ENCODE measurements around the gene AQP9.

The AQP9 gene

GRCh38 chr15:58228718-58229117 lies 90.5 kb downstream of the AQP9 start:
- TF ChIP-seq SIN3A (IDR thresholded peaks at IDR 0.05; ENCODE audit: borderline replicate concordance, insufficient read depth, low read length) = no peak
- TF ChIP-seq TAF1 (IDR thresholded peaks at IDR 0.05; ENCODE audit: borderline replicate concordance, insufficient read depth, low read length) = no peak
- TF ChIP-seq FOXP2 (optimal IDR thresholded peaks at IDR 0.05; ENCODE audit: borderline replicate concordance, extremely low read depth, extremely low read length, insufficient read depth) = no peak
- TF ChIP-seq, protein P1, sequence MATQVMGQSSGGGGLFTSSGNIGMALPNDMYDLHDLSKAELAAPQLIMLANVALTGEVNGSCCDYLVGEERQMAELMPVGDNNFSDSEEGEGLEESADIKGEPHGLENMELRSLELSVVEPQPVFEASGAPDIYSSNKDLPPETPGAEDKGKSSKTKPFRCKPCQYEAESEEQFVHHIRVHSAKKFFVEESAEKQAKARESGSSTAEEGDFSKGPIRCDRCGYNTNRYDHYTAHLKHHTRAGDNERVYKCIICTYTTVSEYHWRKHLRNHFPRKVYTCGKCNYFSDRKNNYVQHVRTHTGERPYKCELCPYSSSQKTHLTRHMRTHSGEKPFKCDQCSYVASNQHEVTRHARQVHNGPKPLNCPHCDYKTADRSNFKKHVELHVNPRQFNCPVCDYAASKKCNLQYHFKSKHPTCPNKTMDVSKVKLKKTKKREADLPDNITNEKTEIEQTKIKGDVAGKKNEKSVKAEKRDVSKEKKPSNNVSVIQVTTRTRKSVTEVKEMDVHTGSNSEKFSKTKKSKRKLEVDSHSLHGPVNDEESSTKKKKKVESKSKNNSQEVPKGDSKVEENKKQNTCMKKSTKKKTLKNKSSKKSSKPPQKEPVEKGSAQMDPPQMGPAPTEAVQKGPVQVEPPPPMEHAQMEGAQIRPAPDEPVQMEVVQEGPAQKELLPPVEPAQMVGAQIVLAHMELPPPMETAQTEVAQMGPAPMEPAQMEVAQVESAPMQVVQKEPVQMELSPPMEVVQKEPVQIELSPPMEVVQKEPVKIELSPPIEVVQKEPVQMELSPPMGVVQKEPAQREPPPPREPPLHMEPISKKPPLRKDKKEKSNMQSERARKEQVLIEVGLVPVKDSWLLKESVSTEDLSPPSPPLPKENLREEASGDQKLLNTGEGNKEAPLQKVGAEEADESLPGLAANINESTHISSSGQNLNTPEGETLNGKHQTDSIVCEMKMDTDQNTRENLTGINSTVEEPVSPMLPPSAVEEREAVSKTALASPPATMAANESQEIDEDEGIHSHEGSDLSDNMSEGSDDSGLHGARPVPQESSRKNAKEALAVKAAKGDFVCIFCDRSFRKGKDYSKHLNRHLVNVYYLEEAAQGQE (IDR thresholded peaks at IDR 0.05; ENCODE audit: insufficient read depth in 1 of 2, low read depth in 2 of 2, low read length in 2 of 2) = no peak
- no peak for TF ChIP-seq POLR2AphosphoS5 (IDR thresholded peaks at IDR 0.05; ENCODE audit: low read depth, low read length)

DNA sequence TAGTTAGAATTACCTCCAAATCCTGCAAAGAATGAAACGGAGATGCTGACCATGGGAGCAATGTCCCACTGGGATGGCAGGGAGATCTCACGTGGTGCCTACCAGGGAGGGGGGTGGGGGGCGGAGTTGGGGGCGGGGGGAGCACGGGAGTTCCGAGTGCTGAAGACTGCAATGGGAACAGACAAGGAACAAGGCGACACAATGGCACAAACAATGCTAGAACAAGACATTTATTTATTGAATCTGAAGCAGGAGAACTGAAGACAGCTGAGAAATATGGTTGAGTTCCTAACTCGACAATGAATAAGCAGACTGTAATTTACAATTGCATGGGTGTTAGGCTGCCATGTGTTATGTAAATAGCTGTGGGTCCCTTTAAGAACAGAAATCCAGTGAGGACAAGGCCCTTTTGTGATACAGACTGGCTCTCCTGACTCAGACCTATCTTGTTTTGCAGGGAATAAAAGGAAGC lies 91.2 kb downstream of the AQP9 start:
- TF ChIP-seq SIN3A (IDR thresholded peaks at IDR 0.05; ENCODE audit: borderline replicate concordance, insufficient read depth, low read length) = no peak
- TF ChIP-seq POLR2AphosphoS5 (IDR thresholded peaks at IDR 0.05; ENCODE audit: low read depth, low read length) = no peak
- TF ChIP-seq TAF1 (IDR thresholded peaks at IDR 0.05; ENCODE audit: borderline replicate concordance, insufficient read depth, low read length) = no peak
- TF ChIP-seq, protein P1 (IDR thresholded peaks at IDR 0.05; ENCODE audit: insufficient read depth in 1 of 2, low read depth in 2 of 2, low read length in 2 of 2) = no peak
- no peak for TF ChIP-seq FOXP2 (optimal IDR thresholded peaks at IDR 0.05; ENCODE audit: borderline replicate concordance, extremely low read depth, extremely low read length, insufficient read depth)

DNA sequence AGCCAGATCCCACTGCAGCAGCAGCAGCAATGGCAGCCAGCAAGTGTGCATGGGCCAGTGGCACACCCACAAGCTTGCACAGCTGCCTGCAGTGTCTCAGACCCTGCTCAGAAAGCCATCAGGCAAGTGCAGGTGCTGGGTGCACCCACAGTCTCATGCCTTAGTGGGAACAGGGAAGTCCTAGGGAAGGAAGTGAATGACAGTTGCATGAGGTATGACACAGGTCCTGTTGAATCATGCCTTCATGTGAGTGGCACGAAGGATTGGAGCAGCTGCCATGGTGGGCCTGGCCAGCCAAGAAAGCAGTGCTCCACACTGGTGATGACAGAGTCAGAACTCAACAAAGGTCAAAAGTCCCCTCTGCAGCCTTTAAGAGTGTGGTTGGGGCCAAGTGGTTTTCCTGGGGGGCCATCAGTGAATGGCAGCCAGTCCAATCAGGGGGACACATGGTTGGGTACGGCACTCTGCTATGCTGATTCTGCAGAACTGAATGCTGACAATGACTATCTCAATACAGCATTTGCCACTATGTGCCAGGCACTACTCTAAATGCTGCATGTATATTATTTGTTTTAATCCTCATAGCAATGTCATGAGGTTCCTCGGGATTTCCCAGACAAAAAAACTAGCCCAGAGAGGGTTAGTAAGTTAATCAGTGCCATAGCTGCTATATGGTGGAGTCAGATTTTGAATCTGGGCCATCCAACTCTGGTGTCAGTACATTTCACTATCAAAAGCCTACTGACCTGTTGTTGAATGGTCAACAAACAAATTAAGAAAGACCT lies 94.3 kb downstream of the AQP9 start:
- TF ChIP-seq, protein P1 (IDR thresholded peaks at IDR 0.05; ENCODE audit: insufficient read depth in 1 of 2, low read depth in 2 of 2, low read length in 2 of 2) = no peak
- TF ChIP-seq FOXP2 (optimal IDR thresholded peaks at IDR 0.05; ENCODE audit: borderline replicate concordance, extremely low read depth, extremely low read length, insufficient read depth) (no peak), TAF1 (IDR thresholded peaks at IDR 0.05; ENCODE audit: borderline replicate concordance, insufficient read depth, low read length) (no peak), SIN3A (IDR thresholded peaks at IDR 0.05; ENCODE audit: borderline replicate concordance, insufficient read depth, low read length) (no peak), POLR2AphosphoS5 (IDR thresholded peaks at IDR 0.05; ENCODE audit: low read depth, low read length) (no peak)

DNA sequence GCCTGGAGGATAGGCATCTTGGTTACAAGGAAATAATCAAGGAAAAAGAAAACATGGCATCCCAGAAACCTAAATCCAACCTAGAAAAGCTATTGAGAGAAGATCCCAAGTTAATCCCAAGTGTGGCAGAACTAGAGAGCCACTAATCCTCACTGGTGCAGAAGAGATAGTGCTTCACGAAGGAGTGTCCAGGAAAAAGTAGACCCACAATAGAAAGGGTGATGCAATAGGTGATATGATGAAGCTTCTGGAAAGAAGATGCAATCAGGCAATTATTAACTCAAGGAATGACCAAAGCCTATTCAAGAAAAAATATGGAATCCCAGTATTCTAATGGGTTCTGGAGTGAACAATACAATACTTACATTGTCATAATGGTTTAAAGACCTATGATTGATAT lies 95.2 kb downstream of the AQP9 start:
- TF ChIP-seq POLR2AphosphoS5 (IDR thresholded peaks at IDR 0.05; ENCODE audit: low read depth, low read length) (no peak), TAF1 (IDR thresholded peaks at IDR 0.05; ENCODE audit: borderline replicate concordance, insufficient read depth, low read length) (no peak), FOXP2 (optimal IDR thresholded peaks at IDR 0.05; ENCODE audit: borderline replicate concordance, extremely low read depth, extremely low read length, insufficient read depth) (no peak), SIN3A (IDR thresholded peaks at IDR 0.05; ENCODE audit: borderline replicate concordance, insufficient read depth, low read length) (no peak)
- TF ChIP-seq, protein P1 (IDR thresholded peaks at IDR 0.05; ENCODE audit: insufficient read depth in 1 of 2, low read depth in 2 of 2, low read length in 2 of 2) = no peak

All from PFSK-1 (cell line).